Activated T-cell treated with anti-CD3 and anti-CD28 coated beads for 48 hours (primary cell): ENCODE data around the gene TMEM259.

Source experiments
- DNase-seq: peaks from one replicate; pipeline ENCODE4 v3.0.0-alpha.2; 2020; ENCODE audit warnings: low read depth

The TMEM259 gene

DNA sequence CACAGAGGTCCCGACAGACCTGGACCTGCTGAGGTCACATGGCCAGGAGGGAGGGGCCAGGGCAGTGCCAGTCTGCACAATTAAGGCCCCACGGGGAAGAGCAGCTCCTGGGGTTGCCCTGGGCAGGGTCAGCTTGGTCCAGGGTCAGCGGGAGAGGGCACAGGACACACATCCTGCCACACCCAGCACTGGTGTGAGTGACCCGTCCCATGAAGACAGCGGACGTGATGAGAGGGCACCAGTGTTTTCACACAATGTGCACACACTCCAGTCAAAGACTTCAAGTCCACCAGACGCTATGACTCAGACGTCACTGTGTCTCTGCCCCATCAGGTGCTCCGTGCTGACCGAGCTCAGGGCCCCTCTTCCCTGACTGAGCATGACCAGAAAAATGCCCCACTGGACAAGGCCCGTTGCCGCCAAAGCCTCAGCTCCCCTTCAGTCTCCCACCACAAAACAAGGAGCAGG, 4.2 kb downstream of the TMEM259 start:
- no peak for DNase-seq

DNA sequence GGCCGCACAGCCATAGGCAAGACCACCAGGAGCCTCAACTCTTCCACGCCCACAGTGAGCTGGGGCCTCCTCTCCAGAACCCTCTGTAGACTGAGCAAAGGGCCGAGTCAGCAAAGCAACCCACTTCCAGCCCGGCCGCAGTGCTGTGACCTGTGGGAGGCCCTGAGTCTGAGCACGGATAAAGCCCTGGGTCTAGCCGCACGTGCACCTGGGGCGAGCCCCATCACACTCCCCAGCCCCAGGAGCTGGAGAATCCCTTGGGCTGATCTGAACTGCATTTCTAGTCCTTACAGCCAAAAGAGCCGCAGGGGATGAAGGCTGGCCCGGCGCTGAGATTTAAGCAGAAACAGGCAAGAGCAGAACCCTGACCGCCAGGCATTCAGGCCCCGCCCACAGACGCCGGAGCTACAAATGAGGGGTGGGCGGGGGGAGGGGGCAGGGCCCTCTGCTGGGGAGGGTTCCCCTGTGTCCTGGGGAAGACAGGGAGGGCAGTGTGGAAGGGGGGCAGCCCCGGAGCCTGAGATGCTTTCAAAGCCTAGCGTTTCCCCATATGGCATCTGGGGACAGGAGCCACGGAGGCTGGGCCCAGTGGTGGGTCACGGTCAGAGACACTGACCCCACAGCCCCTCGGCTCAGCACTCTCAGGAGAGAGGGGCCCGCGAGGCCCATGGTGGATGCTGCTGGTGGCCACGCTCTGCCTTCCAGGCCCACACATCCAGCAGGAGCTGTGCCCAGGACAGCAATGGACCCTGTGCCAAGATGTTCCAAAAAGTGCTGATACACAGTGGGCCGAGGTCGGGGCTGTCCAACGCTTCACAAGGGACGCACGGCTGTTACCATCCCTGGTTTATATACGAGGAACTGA, 4.9 kb downstream of the TMEM259 start:
- DNase-seq: no peak

DNA sequence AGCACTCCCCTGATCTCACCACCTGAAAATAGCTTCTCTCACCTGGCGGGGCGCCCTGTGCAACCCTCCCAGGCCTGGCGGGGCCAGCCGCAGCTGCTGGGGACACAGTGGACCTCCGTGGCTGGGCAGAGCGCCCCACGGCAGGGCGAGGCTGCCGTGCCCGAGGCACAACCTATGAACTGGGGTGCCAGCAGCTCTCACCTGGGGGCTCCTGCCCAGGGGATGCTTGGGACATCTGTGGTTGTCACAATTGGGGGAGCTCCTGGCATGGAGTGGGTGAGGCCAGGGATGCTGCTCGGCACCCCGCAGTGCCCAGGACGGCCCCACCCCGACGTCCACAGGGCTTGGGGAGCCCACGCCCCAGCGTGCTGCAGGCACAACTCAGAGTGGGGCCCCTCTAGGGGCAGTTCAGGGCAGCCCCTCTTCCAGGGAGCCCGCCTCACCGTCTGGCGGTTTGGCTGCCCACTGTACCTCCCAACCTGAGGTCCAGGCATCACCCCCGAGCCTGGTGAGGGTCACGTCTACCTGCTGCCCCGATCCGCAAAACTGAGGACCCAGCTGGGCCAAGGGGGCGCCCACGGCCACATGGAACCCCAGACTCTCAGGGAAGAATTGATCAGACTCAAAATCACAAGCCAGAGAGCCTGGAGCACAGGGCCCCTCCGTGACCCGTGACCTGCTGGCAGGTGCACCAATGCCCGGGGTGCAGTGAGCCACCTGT, 5.7 kb downstream of the TMEM259 start:
- DNase-seq: no peak

DNA sequence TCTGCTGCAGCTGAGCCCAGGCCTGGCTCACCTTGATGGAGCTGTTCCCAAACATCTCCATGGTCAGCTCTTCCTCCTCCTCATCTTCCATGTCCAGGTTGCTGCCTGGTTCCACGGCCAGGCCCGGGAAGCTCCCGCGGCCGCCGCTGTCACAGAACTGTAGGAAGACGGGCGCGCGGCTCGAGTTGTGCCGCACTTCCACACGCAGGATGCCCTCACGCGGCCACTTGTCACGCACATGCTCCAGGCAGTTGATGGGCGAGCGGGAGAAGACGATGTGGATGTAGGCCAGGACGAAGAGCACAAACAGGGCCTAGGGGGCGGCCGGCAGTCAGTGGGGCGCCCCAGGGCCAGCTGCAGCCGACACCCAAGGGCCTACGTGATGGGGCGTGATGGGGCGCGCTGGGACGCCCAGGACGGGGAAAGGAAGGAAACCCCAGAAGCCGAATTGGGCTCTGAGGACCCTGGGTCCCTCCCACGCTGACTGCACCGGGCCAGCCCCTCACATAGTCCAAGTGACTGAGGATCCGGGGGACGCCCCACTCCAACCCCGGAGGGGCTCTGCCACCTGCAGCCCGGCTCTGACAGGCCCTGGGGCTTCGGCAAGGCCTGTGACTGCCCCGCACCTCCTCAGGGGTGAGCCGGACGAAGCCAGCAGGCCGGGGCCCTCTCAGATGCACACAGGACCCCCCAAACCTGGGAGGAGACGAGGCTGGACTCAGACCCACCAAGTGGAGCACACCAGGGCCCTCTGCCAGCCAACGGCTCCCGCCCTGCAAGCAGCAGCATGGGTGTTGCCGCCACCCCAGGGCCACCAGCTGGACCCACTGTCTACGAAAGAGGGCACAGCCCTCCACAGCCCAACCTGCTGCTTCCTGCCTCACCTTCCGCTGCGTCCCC, 6.5 kb downstream of the TMEM259 start:
- no peak for DNase-seq

DNA sequence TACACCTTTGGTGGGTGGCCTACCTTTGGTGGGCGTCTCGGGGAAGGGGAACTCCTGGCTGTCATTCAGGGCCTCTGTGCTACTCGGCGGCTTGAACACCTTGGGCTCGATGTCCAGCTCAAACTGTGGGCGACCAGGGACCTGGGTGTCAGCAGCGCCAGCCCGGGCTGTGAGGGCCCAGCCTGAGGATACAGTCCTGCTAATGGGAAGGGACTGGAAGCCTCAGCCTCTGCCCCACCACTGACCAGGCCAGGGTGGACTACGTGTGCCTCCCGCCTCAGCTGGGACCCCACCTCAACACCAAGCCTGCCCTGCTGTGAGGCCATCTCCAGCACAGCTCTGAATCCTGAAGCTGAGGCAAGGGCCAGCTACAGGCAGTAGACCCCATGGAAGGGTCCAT, 7.7 kb downstream of the TMEM259 start:
- no peak for DNase-seq

DNA sequence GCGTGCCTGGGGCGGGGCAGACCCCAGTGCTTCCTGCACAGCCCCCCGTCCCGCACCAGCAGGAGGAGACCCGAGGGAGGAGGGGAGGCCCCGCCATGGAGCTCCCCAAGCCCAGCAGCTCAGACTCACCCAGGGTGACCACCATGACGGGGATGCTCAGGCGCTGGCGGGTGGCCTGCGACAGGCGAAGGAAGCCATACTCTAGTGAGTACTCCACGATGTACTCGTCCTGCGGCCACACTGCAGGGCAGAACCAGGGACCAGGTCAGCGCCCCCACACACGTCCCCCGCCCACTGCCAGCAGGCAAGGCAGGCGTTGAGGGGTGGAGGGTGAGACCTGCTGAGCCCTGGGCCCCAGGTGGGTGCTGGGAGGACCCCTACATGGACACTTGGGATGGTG, 8.6 kb downstream of the TMEM259 start:
- no peak for DNase-seq

DNA sequence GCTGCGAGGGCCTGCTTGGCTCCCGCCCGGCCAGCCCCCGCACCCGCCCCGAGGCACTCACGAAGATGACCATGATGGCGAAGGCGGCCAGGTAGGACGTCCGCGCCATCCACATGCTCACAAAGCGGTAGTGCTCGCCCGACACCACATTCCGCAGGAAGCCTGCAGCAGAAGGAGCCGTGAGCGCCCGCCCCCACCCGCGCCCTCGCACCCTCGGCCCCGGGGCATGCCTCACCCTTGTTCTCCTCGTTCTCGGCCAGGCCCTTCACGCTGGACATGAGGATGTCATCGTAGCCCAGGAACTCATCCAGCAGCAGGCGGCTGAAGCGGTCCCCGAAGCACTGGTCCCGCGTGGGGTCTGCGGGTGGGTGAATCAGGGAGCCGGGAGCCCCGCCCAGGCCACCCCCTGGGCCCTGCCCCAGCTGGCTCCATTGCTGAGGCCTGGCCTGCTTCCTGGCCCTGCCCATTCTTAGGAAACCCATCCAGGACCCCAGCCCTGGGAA, 9.0 kb downstream of the TMEM259 start:
- DNase-seq: no peak

DNA sequence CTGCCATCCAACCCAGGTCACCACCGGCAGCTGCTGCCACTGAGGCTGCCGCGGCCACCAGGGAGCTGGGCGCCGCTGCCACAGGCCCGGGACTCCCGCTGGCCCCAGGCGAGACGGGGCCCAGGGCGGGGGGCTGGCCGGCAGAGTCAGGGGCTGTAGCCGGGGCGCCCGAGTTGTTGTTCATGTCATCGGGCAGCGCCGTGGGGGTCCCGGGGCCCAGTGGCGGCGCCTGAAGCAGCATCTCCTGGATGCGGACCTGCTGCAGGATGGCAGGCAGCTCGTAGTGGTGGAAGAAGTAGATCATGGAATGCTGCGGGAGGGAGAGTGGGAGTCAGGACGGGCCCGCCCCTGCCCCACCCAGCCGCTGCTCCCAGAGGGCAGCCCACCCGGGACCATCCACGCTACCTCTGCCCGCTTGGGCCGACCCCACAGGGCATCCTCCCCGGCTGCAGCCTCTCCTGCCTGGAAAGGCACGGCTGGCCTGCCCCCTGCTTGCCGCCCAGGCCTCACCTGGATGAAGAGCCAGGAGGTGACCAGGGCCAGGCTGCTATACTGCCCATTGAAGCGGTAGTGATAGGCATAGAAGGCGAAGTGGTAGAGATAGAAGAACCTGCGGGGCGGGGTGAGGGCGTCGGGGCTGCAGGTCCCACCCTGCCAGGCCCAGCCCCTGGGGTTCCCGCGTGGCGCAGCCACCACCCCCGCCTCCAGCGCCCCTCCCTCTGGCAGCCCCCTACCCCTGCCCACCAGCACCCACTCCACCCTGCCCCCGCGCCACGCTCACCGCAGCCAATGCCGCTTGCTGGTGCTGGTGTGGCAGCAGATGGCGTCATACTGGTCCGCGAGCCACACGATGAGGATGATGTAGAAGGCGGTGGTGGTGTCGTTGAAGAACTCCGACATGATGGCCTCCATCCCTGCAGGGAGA, 10.1 kb downstream of the TMEM259 start:
- DNase-seq: no peak

DNA sequence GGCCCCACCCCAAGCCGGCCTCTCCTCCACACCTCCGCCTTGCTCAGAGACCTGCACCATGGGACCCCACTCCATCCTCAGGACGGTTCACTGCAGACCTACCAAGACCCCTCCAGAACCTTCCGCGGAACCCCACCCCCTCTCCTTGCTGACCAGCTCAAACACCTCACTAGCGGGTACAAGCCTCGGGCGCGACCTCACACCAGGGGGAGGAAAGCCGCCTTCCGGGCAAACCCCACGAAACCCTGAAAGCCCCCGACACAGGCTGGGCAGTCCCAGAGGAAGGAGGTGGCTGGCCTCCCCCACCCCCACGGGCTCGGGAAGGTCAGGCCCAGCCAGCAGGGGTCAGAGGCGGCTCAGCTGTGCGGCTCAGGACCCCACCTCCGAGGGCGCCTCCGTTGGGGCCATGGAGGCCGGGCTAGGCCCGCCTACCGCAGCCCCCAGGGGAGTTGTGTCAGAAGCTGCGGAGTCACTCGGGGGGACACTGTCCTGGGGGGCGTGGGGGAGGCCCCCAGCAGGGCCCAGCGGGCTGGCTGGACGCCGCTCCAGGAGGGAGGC, 10.9 kb downstream of the TMEM259 start:
- DNase-seq: no peak

DNA sequence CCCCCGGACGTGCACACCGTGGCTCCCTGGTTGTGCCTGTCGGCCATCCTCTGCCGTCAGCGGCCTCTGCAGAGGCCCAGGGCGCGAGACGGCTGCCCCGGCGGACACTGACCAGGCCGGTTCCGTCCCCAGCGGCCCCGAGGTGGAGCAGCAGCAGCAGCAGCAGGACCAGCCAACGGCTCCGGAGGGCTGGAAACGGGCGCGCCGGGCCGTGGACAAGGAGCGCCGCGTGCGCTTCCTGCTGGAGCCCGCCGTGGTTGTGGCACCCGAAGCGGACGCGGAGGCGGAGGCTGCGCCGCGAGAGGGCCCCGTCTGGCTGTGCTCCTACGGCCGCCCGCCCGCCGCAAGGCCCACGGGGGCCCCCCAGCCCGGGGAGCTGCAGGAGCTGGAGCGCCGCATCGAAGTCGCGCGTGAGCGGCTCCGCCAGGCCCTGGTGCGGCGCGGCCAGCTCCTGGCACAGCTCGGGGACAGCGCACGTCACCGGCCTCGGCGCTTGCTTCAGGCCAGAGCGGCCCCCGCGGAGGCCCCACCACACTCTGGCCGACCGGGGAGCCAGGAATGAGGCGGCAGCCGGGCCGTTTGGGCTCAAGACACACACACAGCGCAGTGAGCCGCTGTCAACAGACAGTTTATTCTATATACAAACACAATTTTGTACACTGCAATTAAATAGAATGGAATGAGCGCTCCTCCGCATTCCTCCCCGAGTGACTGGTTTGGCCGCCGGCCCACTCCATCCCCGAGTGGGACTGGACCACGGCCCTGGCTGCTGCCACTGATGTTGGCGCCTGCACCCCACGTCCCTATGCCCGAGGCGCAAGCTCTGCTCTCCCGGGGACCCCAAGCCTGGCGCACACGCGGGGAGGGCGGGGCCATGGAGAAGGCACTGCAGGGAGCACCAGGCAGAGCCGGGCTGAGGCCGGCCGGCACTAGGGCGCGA, 11.6 kb downstream of the TMEM259 start:
- no peak for DNase-seq

DNA sequence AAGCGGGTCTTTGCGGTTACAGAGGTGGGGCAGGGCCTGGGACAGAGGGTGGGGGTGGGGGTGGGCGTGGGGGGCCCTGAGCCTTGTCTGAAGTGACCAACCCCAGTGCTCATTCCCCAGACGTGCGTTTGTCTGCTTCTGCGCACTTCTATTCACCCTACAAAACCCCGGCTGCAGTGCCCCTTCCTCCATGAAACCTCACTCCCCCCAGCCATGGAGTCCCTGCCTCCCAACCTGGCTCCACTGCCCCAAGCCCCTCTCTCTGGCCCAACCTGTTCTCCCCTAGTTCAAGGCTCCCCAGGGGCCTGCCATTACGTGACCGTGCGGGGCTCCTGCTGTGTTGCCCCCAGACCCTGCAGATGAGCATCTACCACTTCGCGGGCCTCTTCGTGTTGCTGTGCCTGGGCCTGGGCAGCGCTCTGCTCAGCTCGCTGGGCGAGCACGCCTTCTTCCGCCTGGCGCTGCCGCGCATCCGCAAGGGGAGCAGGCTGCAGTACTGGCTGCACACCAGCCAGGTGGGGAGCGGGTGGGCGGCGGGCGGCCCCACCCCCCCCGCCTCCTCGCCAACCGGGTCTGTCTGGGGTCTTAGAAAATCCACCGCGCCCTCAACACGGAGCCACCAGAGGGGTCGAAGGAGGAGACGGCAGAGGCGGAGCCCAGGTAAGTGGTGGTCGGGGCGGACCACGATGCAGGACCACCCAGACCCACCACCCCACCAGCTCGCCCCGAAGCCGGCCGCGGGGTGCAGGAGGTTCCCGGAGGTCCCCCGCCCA, 12.5 kb downstream of the TMEM259 start:
- no peak for DNase-seq

DNA sequence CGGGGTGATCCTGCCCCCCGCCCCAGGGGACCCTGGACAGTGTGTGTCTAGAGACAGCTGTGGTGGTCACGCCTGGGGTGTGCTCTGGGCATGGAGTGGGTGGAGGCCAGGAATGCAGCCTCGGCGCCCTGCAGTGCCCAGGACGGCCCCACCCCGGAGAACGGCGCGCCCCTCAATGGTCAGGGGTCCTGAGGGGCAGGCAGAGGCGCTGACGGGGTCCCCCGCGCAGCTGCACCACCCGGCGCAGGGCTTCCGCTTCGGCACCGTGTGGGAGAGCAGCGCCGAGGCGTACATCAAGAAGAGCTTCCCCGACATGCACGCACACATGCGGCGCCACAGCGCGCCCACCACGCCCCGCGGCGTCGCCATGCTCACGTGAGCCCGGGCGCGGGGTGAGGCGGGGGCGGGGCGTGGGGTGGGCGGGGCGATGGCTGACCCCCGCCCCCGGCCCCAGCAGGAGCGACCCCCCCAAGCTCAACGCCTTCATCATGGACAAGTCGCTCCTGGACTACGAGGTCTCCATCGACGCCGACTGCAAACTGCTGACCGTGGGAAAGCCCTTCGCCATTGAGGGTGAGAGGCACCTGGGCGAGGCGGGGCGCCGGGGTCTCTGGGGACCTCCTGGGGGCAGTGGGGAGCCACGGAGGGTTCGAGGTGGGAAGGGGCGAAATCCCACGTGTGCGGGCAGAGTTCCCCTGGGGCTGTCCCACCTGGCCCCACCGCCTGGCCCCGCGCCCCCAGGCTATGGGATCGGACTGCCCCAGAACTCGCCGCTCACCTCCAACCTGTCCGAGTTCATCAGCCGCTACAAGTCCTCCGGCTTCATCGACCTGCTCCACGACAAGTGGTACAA, 13.3 kb downstream of the TMEM259 start:
- no peak for DNase-seq

DNA sequence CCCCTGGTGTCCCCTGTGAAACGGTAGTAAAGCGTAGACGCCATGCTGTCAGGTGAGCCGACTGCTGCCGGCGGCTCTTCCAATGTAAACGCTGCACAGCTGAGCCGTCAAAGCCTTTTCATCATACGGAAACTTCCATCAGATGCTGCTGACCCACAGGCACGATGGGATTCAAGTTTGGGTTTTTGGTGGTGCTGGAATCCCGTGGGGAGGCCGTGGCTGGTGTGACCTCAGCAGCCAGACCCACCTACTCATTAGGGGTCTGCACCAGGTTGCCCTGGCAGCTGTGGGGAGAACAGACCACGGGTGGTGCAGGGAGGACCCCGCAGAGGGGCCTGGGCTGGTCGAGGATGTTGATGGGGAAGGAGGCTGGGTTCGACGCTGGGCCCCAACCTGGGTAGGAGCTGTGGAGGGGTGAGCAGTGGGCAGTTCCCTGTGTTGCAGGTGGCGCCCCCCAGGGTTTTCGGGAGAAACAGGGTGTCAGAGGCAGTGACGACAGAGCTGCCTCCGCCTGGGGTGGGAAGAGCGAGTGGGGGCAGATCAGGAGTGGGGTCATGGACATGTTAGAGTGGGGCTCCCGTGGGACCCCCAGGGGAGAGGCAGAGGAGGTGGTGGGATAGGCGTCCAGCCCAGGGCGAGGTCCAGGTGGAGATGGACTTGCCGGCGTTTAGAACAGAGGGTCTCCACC, 14.1 kb downstream of the TMEM259 start:
- no peak for DNase-seq

DNA sequence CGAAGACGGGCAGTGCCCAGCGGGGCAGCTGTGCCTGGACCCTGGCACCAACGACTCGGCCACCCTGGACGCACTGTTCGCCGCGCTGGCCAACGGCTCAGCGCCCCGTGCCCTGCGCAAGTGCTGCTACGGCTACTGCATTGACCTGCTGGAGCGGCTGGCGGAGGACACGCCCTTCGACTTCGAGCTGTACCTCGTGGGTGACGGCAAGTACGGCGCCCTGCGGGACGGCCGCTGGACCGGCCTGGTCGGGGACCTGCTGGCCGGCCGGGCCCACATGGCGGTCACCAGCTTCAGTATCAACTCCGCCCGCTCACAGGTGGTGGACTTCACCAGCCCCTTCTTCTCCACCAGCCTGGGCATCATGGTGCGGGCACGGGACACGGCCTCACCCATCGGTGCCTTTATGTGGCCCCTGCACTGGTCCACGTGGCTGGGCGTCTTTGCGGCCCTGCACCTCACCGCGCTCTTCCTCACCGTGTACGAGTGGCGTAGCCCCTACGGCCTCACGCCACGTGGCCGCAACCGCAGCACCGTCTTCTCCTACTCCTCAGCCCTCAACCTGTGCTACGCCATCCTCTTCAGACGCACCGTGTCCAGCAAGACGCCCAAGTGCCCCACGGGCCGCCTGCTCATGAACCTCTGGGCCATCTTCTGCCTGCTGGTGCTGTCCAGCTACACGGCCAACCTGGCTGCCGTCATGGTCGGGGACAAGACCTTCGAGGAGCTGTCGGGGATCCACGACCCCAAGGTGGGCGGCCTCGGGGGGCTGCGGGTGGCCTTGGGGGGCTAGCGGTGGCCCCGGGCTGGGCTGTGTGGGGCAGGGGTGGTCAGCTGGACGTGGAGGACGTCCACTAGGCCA, 15.9 kb downstream of the TMEM259 start:
- no peak for DNase-seq

DNA sequence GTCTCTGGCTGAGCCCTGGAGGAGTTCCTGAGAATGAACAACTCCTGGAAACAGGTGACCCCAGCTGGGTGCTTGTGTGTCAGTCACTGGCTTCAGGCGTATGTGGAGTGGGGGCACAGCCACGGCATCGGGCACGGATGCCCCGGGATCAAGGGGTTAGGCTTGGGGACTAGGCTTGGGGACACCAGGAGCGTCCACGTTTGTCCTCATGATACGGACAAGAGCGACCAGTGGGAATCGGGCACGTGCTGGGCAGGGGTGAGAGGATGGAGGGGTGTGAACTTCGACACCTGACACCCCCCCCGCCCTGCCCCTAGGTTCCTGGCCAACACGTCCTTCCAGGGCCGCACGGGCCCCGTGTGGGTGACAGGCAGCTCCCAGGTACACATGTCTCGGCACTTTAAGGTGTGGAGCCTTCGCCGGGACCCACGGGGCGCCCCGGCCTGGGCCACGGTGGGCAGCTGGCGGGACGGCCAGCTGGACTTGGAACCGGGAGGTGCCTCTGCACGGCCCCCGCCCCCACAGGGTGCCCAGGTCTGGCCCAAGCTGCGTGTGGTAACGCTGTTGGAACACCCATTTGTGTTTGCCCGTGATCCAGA, 16.6 kb downstream of the TMEM259 start:
- no peak for DNase-seq

DNA sequence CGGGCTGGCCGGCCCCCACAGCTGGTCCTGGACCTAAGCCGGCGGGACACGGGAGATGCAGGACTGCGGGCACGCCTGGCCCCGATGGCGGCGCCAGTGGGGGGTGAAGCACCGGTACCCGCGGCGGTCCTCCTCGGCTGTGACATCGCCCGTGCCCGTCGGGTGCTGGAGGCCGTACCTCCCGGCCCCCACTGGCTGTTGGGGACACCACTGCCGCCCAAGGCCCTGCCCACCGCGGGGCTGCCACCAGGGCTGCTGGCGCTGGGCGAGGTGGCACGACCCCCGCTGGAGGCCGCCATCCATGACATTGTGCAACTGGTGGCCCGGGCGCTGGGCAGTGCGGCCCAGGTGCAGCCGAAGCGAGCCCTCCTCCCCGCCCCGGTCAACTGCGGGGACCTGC, 17.6 kb downstream of the TMEM259 start:
- no peak for DNase-seq
